SK-N-DZ (cell line): Measurements from ENCODE around the gene NR6A1.
"Not testable (repeated sequence)": the region's sequence is repeated elsewhere in the genome, so short reads cannot be mapped to it uniquely, and the experiment has no call there.

Experiments used
- DNase-seq: peaks from one replicate; pipeline ENCODE4 v3.0.0-alpha.2; 2015; ENCODE audit warnings: low spot score

The NR6A1 gene

DNA sequence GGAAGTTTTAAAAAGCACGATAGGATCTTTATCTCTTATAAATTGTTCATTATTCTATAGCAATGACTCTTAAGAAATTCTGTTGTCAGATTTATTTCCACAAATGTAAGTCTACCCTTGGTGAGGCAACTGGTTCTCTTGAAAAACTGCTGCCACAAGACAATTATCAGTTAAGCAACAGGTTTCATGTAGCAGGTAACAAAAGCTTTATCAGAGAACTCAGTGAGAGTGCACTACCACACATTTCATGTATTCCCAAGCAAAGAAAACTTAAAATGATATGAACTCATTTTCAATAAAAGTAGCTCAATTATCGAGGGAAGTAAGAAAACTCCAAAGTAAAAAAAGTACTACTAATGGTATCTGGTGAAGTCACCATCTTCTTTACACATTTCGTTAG lies 9.4 kb downstream of the NR6A1 start:
- DNase-seq: no peak

- DNase-seq: no peak
These were observed 9.9 kb downstream of the NR6A1 start for GRCh38 chr9:124761196-124761595.

DNA sequence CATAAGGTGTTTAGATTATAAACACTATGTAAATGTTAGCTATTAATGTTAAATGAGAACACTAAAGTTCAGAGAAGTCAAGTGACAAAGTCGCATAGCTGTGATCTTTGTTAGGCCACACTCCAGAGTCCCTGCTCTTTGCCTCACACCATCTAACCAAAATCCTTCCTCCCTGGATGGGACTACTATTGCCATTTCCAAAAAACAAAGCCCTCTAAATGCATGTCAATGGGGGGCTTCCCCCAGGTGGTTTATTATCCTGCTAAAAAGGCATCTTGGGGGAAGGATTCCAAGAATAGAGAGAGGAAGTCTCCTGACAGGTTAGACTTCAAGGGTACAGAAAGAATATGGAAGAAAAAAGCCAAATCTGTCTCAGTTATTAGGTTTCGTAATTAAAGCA lies 10.4 kb downstream of the NR6A1 start:
- DNase-seq: no peak

GRCh38 chr9:124759327-124759726 lies 11.8 kb downstream of the NR6A1 start:
- DNase-seq: no peak

- DNase-seq: no peak
These were observed 12.4 kb downstream of the NR6A1 start for GRCh38 chr9:124758691-124759090.

GRCh38 chr9:124758061-124758460 lies 13.1 kb downstream of the NR6A1 start:
- DNase-seq: no peak

DNA sequence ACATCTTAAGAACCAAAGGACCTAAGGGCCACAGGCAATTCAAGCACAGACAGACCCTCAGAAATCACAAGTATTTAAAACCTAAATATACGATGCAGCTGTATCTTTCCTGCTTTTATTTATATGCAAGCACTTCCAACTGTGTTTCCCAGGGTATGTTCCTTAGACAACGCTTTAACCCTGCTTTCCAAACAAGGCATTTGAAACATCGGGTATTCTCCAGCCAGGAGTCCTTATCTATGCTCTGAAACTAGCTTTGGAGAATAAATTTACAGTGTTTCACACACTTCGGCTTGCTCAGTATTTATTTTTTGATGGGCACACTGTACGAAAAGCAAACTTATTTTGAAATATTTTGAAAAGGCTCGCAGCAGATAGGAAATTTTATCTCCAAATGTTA lies 13.5 kb downstream of the NR6A1 start:
- no peak for DNase-seq

GRCh38 chr9:124756011-124756410 lies 15.1 kb downstream of the NR6A1 start:
- no peak for DNase-seq

DNA sequence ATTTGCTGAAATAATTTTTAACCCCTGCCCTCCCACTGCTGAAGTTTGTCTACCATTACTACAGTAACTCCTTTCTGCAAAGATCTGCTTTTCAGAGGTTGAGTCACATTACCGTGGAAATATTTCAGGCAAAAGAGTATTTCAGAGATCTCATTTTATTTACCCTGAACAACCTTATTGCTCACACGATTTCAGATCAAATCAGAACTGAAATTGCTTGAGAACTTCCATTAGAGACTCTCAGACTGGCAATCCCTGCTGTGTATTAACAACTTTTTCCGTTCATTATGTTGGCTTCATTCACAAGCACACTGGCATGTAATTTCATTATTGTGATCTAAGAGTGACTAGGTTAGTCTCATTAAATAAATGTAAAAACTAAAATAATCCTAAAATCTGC lies 16.1 kb downstream of the NR6A1 start:
- no peak for DNase-seq

GRCh38 chr9:124754289-124754688 lies 16.8 kb downstream of the NR6A1 start:
- DNase-seq: no peak

GRCh38 chr9:124752967-124753366 lies 18.1 kb downstream of the NR6A1 start:
- DNase-seq: no peak

DNA sequence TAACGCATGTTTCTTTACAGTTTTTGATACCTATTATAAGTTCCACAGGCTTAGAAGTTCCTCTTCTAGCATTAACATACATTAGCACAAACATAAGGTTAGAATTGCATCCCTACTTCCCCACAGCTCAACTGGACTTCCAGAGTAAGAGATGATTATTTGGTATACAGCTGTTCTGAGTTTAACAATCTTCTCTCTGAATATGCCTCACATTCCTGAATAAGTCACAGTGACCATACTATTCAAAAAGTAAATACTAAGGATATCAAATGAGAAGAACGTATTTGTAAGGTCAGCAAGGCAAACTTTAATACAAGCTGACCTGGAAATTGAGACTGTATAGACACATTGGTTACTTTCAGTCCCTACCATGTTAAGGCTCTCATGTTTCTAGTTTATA lies 21.3 kb downstream of the NR6A1 start:
- no peak for DNase-seq

DNA sequence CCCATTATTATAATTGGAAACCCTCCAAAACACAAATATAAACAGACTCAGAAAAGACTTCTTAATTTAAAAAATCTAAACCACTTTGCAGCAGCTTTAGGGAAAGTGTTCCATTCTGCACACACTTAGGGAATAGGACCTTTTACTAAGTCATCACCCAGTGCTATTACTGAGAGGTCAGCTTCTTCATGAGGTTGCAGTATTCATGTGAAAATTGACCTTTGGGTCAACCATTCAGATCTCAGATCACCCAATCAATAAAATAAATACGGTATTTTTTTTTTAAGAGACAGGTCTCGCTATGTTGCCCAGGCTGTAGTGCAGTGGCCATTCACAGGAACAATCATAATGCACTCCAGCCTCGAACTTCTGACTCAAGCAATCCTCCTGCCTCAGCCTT lies 21.8 kb downstream of the NR6A1 start:
- no peak for DNase-seq

GRCh38 chr9:124747065-124747464 lies 24.0 kb downstream of the NR6A1 start:
- no peak for DNase-seq

- no peak for DNase-seq
These were observed 27.3 kb downstream of the NR6A1 start for GRCh38 chr9:124743686-124744348.

DNA sequence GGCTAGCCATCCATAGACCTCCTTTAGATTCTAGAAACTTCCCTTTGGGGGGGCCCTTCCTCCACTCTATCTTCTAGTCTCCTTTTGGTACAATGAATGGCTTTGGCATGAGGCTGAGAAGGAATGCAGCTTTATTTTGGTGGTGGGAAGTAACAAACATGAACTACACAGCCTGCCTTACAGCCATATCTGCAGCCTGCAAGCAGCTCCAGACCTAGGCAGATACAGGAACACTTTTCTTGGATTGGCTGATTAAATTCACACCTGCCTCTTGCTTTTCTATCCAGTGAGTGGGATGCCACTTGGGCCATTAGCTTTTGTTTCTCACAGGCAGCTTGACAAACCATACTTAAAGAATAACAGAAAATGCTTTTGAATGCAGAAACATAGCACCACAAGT lies 28.2 kb downstream of the NR6A1 start:
- no peak for DNase-seq

DNA sequence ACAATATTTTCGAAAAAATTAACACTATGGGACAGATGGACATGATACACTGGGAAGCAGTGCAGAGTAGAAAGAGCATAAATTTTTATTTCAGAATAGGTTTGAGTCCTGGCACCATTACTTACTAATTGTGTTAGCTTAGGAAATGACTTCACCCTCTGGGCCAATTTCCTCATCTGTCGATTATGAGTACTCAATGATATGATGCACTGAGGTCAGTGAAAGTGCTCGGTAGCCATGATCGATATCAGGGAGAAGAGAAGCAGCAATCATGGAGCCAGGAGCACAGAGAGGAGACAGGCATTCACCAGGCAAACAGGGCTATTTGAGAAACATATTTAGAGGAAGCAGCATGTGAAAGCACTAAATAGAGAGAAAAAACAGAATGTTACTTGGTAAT lies 29.4 kb downstream of the NR6A1 start:
- no peak for DNase-seq

DNA sequence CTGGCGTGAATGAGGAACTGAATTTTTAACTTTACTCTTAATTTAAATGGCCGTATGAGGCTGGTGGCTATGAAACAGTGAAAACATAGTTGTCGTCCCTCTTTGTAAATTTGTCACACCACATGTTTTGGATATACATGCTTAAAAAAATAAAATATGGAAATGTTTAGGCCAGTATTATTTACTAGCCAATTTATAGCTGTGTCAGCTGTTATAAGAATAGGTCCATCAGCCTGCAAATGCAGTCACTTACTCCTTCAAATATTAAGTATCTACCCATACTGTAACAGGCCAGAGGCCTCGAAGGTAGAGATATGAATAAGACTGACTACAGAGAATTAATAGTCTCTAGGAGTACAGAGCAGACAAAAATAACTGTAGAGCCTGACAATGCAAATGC lies 30.0 kb downstream of the NR6A1 start:
- DNase-seq: no peak

DNA sequence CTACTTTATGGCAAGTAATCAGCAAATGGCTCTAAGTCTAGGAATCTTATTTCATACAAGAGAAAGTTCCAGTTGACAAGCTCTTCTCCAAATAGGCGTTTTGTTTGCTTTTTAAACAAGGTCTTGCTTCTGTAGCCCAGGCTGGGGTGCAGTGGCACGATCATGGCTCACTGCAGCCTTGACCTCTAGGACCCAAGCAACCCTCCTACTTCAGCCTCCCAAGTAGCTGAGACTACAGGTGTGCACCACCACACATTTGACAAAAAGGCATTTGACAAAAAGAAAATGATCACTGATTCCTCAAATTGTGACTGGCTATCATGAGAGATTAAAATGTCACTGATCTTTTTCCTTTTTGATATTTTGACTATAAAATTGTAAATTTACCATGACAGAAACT lies 31.8 kb downstream of the NR6A1 start:
- DNase-seq: no peak

- not testable (repeated sequence) for DNase-seq
These were observed 33.0 kb downstream of the NR6A1 start for GRCh38 chr9:124738075-124738474.

DNA sequence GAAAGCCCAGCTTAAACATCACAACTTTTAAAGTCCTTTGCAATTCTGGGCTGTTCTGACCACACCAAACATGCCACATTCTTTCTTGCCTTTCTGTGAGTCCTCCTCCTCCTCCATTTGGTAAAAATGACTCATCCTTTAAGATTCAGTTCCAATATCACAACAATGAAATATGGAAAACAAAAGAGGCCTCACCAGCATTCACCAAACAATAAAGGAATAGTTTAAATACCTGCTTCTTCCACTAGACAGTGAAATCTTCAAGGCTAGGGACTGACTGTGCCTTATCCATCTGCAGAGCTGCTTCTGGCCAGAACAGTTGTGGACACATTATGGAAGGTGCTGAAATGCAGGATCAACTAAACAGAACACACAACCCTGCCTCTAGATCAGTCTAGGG lies 36.0 kb downstream of the NR6A1 start:
- DNase-seq: no peak

- DNase-seq: not testable (repeated sequence)
These were observed 36.4 kb downstream of the NR6A1 start for GRCh38 chr9:124734741-124735083.

DNA sequence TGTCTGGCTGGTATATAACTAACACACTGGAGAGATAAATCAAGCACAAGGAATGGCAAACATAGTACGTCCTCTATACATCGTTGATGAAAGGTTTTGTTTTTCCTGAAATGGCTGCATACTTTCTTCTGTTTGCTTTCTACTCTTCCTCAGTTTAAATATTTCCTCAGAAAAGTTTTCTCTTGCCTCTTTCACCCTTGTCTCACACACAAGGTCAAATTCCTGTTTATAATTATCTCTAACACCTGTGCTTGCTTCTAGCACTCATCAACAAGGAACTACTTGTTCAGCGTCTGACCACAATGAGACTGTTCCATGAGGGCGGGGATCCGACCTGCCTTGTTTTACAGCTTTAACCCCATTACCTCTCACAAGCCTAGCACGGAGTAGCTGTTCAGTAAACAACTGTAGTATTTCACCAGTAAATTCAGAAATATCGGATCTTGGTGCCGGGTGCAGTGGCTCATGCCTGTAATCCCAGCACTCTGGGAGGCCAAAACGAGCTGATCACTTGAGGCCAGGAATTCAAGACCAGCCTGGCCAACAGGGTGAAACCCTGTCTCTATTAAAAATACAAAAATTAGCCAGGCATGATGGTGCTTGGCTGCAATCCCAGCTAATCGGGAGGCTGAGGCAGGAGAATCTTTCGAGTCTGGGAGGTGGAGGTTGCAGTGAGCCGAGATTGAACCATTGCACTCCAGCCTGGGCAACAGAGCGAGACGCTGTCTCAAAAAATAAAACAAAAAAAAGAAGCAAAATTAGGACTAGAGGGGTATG lies 37.0 kb downstream of the NR6A1 start:
- DNase-seq: no peak

GRCh38 chr9:124730772-124731171 lies 40.3 kb downstream of the NR6A1 start:
- DNase-seq: no peak
